ENCODE measurements around the gene ARMCX6.

GRCh38 chrX:101657495-101657894, 39.7 kb upstream of the ARMCX6 start:
- TF ChIP-seq POLR2A (IDR thresholded peaks at IDR 0.05; ENCODE audit: low read length) (no peak), GATA1 (IDR thresholded peaks at IDR 0.05; ENCODE audit: low read depth, low read length) (no peak)

Measured in erythroblast (primary cell).